ENCODE measurements around the gene HSD17B8. TPM values are rescaled to one million over a fixed set of nuclear protein-coding genes. Genes with fewer than 3 reads are reported as not detected.

HSD17B8 gene
- polyA plus RNA-seq, 1 of the 3 experiments (the other 2 are of a cell fraction) = 37.5 TPM

DNA sequence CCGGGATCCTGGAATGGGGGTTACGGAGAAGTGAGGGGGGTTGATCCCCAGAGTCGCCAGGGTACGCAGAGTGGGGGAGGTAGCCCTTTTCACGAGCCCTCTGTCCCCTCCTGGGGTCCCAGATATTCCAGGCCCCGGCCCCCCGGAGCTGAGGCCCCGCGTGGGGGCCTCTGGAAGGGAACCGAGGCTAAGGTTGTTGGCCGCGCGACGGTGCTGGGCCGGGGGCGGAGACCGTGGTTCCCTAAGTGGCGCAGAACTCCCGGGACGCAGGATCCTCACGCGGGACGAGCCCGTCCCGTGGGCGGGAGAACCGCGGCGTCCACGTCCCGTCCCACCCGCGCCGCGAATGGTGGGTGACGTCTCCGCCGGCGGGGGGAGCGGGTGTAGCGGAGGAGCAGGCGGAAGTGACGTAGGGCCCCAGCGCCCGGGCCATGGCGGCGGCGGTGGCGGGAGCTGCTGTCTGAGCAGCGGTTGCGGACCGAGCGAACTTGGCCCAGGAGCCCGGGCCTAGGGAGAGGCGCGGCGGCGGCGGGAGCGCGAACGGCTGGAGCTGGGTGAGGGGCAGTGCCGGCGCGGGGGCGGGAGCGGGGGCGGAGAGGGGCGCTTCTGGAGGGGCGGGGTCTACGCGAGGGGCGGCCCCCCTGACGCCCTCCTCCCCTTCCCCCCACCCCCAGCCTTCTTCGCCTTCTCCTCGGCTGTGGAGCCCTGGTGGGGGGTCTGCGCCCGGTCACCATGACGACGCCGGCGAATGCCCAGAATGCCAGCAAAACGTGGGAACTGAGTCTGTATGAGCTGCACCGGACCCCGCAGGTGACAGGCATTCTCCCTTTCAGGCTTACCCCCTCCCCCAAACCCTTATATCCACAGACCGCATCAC, 3.9 kb downstream of the HSD17B8 start, which contains the start of gene RING1 (continued):
- TF ChIP-seq, protein P1, sequence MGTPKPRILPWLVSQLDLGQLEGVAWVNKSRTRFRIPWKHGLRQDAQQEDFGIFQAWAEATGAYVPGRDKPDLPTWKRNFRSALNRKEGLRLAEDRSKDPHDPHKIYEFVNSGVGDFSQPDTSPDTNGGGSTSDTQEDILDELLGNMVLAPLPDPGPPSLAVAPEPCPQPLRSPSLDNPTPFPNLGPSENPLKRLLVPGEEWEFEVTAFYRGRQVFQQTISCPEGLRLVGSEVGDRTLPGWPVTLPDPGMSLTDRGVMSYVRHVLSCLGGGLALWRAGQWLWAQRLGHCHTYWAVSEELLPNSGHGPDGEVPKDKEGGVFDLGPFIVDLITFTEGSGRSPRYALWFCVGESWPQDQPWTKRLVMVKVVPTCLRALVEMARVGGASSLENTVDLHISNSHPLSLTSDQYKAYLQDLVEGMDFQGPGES (IDR thresholded peaks at IDR 0.05; ENCODE audit: low read depth, low read length) = no peak
- peak; percentile 82; the same call in 1 of the 2 replicates for TF ChIP-seq POLR2AphosphoS5 (IDR thresholded peaks at IDR 0.05; ENCODE audit: low read depth, low read length)
- no peak for TF ChIP-seq MEF2A (IDR thresholded peaks at IDR 0.05; ENCODE audit: borderline replicate concordance, low read depth)
- TF ChIP-seq TAF1 (IDR thresholded peaks at IDR 0.05; ENCODE audit: borderline replicate concordance, low read depth, low read length) = peak; percentile 71
- no peak for TF ChIP-seq EP300 (IDR thresholded peaks at IDR 0.05; ENCODE audit: borderline replicate concordance in 1 of 2, low read depth in 1 of 2, low read length in 1 of 2)
- TF ChIP-seq YY1 (IDR thresholded peaks at IDR 0.05; ENCODE audit: low read depth) = peak; percentile 86
- TF ChIP-seq, protein P2, sequence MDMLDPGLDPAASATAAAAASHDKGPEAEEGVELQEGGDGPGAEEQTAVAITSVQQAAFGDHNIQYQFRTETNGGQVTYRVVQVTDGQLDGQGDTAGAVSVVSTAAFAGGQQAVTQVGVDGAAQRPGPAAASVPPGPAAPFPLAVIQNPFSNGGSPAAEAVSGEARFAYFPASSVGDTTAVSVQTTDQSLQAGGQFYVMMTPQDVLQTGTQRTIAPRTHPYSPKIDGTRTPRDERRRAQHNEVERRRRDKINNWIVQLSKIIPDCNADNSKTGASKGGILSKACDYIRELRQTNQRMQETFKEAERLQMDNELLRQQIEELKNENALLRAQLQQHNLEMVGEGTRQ (IDR thresholded peaks at IDR 0.05; ENCODE audit: borderline replicate concordance, low read depth, low read length) = no peak
- TF ChIP-seq, protein P3, sequence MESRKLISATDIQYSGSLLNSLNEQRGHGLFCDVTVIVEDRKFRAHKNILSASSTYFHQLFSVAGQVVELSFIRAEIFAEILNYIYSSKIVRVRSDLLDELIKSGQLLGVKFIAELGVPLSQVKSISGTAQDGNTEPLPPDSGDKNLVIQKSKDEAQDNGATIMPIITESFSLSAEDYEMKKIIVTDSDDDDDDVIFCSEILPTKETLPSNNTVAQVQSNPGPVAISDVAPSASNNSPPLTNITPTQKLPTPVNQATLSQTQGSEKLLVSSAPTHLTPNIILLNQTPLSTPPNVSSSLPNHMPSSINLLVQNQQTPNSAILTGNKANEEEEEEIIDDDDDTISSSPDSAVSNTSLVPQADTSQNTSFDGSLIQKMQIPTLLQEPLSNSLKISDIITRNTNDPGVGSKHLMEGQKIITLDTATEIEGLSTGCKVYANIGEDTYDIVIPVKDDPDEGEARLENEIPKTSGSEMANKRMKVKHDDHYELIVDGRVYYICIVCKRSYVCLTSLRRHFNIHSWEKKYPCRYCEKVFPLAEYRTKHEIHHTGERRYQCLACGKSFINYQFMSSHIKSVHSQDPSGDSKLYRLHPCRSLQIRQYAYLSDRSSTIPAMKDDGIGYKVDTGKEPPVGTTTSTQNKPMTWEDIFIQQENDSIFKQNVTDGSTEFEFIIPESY (IDR thresholded peaks at IDR 0.05; ENCODE audit: borderline replicate concordance, low read depth) = peak; percentile 46; the same call in 1 of the 2 replicates
- peak; percentile 47; the same call in 1 of the 2 replicates for TF ChIP-seq MXI1 (IDR thresholded peaks at IDR 0.05; ENCODE audit: low read depth, low read length)

DNA sequence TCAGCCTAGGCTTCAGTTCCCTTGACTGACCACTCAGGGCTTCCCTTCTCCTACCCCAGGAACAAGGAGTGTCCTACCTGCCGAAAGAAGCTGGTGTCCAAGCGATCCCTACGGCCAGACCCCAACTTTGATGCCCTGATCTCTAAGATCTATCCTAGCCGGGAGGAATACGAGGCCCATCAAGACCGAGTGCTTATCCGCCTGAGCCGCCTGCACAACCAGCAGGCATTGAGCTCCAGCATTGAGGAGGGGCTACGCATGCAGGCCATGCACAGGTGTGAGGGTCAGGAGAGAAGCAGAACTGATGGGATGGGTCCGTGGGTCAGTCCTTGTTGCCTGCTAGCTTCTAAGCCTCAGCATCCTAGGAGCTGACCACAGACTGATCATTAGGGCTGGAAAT, 5.4 kb downstream of the HSD17B8 start:
- Histone ChIP-seq H3F3A (replicated peaks; ENCODE audit: insufficient read depth) (peaks cover 13% of the 10 kb centered on the region), H3K36me3 (replicated peaks in 1 of 2; ENCODE audit: control insufficient read depth in 1 of 2, insufficient read depth in 2 of 2, low read length in 1 of 2) (peaks cover 10 to 19% of the 10 kb centered on the region in 2 experiments), H3K4me1 (ENCODE audit: control insufficient read depth in 1 of 2, insufficient read depth in 2 of 2, low read depth in 1 of 2, low read length in 1 of 2) (peaks cover 20 to 41% of the 10 kb centered on the region in 2 experiments; a peak in 3 of 4 replicates), H3K27me3 (ENCODE audit: insufficient read depth) (no peaks in the 10 kb centered on the region), H4K20me1 (ENCODE audit: insufficient read depth) (no peaks in the 10 kb centered on the region), H3K4me3 (ENCODE audit: low read depth in 2 of 2, low read length in 1 of 2) (no peak overlapping the region), H2AFZ (ENCODE audit: low read depth) (no peak overlapping the region), H3K9ac (no peak overlapping the region), H3K79me2 (ENCODE audit: insufficient read depth) (peaks cover 14% of the 10 kb centered on the region; the same call in 1 of the 2 replicates), H3K4me2 (no peak overlapping the region), H3K9me2 (no peaks in the 10 kb centered on the region), H3K27ac (ENCODE audit: low read depth in 2 of 2, low read length in 1 of 2) (no peak overlapping the region), H3K9me3 (no peaks in the 10 kb centered on the region)
- CTCF ChIA-PET = interaction anchor here (3.4 to 3.5 kb wide), 2 partner anchors 11 to 39 kb away, joined by 14 to 27 read pairs; no protein-coding TSS in a partner anchor
- TF ChIP-seq SIN3A (IDR thresholded peaks at IDR 0.05; ENCODE audit: borderline replicate concordance, low read depth, low read length) (no peak), EP300 (IDR thresholded peaks at IDR 0.05; ENCODE audit: borderline replicate concordance in 1 of 2, low read depth in 1 of 2, low read length in 1 of 2) (no peak), RFX5 (IDR thresholded peaks at IDR 0.05; ENCODE audit: low read length) (no peak), YY1 (IDR thresholded peaks at IDR 0.05; ENCODE audit: low read depth) (no peak), NFIC (IDR thresholded peaks at IDR 0.05; ENCODE audit: borderline replicate concordance) (no peak), RCOR1 (IDR thresholded peaks at IDR 0.05; ENCODE audit: low read length) (no peak)
- TF ChIP-seq, protein P3 (IDR thresholded peaks at IDR 0.05; ENCODE audit: borderline replicate concordance, low read depth) = no peak
- TF ChIP-seq, protein P4, sequence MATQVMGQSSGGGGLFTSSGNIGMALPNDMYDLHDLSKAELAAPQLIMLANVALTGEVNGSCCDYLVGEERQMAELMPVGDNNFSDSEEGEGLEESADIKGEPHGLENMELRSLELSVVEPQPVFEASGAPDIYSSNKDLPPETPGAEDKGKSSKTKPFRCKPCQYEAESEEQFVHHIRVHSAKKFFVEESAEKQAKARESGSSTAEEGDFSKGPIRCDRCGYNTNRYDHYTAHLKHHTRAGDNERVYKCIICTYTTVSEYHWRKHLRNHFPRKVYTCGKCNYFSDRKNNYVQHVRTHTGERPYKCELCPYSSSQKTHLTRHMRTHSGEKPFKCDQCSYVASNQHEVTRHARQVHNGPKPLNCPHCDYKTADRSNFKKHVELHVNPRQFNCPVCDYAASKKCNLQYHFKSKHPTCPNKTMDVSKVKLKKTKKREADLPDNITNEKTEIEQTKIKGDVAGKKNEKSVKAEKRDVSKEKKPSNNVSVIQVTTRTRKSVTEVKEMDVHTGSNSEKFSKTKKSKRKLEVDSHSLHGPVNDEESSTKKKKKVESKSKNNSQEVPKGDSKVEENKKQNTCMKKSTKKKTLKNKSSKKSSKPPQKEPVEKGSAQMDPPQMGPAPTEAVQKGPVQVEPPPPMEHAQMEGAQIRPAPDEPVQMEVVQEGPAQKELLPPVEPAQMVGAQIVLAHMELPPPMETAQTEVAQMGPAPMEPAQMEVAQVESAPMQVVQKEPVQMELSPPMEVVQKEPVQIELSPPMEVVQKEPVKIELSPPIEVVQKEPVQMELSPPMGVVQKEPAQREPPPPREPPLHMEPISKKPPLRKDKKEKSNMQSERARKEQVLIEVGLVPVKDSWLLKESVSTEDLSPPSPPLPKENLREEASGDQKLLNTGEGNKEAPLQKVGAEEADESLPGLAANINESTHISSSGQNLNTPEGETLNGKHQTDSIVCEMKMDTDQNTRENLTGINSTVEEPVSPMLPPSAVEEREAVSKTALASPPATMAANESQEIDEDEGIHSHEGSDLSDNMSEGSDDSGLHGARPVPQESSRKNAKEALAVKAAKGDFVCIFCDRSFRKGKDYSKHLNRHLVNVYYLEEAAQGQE (IDR thresholded peaks at IDR 0.05; ENCODE audit: low read depth, low read length) = no peak
- TF ChIP-seq, protein P5, sequence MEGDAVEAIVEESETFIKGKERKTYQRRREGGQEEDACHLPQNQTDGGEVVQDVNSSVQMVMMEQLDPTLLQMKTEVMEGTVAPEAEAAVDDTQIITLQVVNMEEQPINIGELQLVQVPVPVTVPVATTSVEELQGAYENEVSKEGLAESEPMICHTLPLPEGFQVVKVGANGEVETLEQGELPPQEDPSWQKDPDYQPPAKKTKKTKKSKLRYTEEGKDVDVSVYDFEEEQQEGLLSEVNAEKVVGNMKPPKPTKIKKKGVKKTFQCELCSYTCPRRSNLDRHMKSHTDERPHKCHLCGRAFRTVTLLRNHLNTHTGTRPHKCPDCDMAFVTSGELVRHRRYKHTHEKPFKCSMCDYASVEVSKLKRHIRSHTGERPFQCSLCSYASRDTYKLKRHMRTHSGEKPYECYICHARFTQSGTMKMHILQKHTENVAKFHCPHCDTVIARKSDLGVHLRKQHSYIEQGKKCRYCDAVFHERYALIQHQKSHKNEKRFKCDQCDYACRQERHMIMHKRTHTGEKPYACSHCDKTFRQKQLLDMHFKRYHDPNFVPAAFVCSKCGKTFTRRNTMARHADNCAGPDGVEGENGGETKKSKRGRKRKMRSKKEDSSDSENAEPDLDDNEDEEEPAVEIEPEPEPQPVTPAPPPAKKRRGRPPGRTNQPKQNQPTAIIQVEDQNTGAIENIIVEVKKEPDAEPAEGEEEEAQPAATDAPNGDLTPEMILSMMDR (IDR thresholded peaks at IDR 0.05) = no peak
- POLR2A ChIA-PET = no interaction called here
- no peak for DNase-seq
- WGBS (ENCODE audit: low lambda C conversion rate) = 95% methylated on average over 10 of the region's 10 CpGs

All from SK-N-SH (cell line).